Activated T-cell treated with anti-CD3 and anti-CD28 coated beads for 1 hour (primary cell): ENCODE data around the gene TLR6.

Experiments
- DNase-seq: peaks from one replicate; pipeline ENCODE4 v3.0.0-alpha.2; 2020; ENCODE audit warnings: low read depth

TLR6 gene

GRCh38 chr4:38867478-38868058, 11.0 kb upstream of the TLR6 start, which contains the start of gene FAM114A1:
Gene FAM114A1, plus strand, starts transcription at chr4:38867806. Its CDS starts 10,273 bp downstream, at chr4:38878079.
- DNase-seq = no peak

GRCh38 chr4:38866973-38867477, 10.4 kb upstream of the TLR6 start:
- DNase-seq = no peak

- DNase-seq = no peak
Measured at GRCh38 chr4:38865445-38865844, 8.8 kb upstream of the TLR6 start.

GRCh38 chr4:38861791-38862190, 5.2 kb upstream of the TLR6 start:
- DNase-seq = no peak

- peak; percentile 43 for DNase-seq
Measured at GRCh38 chr4:38860788-38861424, 4.3 kb upstream of the TLR6 start.

- DNase-seq = no peak
Measured at GRCh38 chr4:38859501-38859900, 2.9 kb upstream of the TLR6 start.

- no peak for DNase-seq
Measured at GRCh38 chr4:38858097-38858420, 1.4 kb upstream of the TLR6 start.

- DNase-seq = no peak
Measured at GRCh38 chr4:38857354-38858096, 908 bp upstream of the TLR6 start.

- no peak for DNase-seq
Measured at GRCh38 chr4:38856046-38856445, 571 bp downstream of the TLR6 start.

- no peak for DNase-seq
Measured at GRCh38 chr4:38855466-38855865, 1.2 kb downstream of the TLR6 start.

GRCh38 chr4:38846015-38846414, 10.6 kb downstream of the TLR6 start:
- DNase-seq = no peak

- no peak for DNase-seq
Measured at GRCh38 chr4:38842994-38843393, 13.6 kb downstream of the TLR6 start.

GRCh38 chr4:38837849-38838248, 18.8 kb downstream of the TLR6 start:
- no peak for DNase-seq

- no peak for DNase-seq
Measured at GRCh38 chr4:38837334-38837733, 19.3 kb downstream of the TLR6 start.

- DNase-seq = no peak
Measured at GRCh38 chr4:38834570-38834969, 22.0 kb downstream of the TLR6 start.

GRCh38 chr4:38832624-38833528, 23.7 kb downstream of the TLR6 start:
- DNase-seq = no peak

- DNase-seq = no peak
Measured at GRCh38 chr4:38832206-38832605, 24.4 kb downstream of the TLR6 start.

GRCh38 chr4:38831653-38832052, 25.0 kb downstream of the TLR6 start:
- no peak for DNase-seq

- DNase-seq = no peak
Measured at GRCh38 chr4:38829237-38829636, 27.4 kb downstream of the TLR6 start.

- no peak for DNase-seq
Measured at GRCh38 chr4:38823766-38824165, 32.9 kb downstream of the TLR6 start.

GRCh38 chr4:38822748-38823303, 33.8 kb downstream of the TLR6 start:
- DNase-seq = no peak

GRCh38 chr4:38821739-38822138, 34.9 kb downstream of the TLR6 start:
- DNase-seq = no peak
